ENCODE data around the gene MRPL45. TPM values are rescaled to one million over a fixed set of nuclear protein-coding genes. Genes with fewer than 3 reads are reported as not detected.

Gene MRPL45
- total RNA-seq, 1 donor from 2014 or later: 47.1 TPM

DNA sequence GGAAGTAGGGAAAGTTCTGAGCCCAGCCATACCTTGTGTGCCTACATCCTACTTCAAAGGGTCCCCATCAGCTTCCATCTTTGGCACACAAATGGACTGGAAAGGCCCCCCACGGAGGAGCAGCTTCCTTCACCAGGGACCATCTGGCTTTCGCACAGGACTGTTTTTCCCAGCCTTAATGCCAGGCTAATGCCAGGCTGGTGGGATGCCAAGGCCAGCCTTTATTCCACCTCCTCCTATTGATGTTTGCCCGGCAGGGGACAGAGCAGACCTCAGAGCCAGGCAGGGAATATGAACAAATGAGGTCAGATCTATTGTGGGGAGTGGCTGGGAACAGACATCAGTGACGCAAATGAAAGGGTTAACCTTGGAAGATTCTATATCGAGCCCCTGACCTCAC lies 41.1 kb downstream of the MRPL45 start:
- Mint-ChIP-seq H3K36me3 (no peaks in the 10 kb centered on the region), H3K27ac (no peak overlapping the region), H3K4me3 (no peak overlapping the region)

DNA sequence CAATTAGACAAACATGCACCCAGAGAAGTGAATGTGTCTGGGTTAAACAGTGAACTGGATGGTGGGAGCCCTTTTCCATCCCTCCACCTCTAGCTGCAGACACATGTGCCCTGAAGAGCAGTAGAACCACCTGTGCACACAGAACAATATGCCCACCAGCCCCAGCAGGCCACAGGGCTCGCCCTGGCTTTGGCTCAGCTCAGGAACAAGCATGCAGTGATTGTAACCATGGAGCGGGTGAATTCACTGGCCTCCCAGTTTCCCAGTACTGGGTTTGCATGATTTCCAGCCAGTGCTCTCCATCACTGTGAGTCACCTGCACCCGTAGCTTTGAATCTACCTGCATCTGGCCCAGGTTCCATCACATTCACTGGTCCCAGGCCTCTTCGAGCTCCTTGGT lies 41.6 kb downstream of the MRPL45 start:
- no peak overlapping the region for H3K27ac Mint-ChIP-seq
- H3K9me3 Mint-ChIP-seq: no peaks in the 10 kb centered on the region

More for the DNA sequence above, 41.1 kb downstream of the MRPL45 start:
- Mint-ChIP-seq H3K9me3 (no peaks in the 10 kb centered on the region), H3K4me1 (ENCODE audit: unreplicated experiment) (peaks cover 6% of the 10 kb centered on the region), H3K27me3 (peaks cover 22% of the 10 kb centered on the region)
- TF ChIP-seq, protein P1, sequence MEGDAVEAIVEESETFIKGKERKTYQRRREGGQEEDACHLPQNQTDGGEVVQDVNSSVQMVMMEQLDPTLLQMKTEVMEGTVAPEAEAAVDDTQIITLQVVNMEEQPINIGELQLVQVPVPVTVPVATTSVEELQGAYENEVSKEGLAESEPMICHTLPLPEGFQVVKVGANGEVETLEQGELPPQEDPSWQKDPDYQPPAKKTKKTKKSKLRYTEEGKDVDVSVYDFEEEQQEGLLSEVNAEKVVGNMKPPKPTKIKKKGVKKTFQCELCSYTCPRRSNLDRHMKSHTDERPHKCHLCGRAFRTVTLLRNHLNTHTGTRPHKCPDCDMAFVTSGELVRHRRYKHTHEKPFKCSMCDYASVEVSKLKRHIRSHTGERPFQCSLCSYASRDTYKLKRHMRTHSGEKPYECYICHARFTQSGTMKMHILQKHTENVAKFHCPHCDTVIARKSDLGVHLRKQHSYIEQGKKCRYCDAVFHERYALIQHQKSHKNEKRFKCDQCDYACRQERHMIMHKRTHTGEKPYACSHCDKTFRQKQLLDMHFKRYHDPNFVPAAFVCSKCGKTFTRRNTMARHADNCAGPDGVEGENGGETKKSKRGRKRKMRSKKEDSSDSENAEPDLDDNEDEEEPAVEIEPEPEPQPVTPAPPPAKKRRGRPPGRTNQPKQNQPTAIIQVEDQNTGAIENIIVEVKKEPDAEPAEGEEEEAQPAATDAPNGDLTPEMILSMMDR (conservative IDR thresholded peaks at IDR 0.05): no peak
- no peak for DNase-seq (ENCODE audit: extremely low spot score, unreplicated experiment)

DNA sequence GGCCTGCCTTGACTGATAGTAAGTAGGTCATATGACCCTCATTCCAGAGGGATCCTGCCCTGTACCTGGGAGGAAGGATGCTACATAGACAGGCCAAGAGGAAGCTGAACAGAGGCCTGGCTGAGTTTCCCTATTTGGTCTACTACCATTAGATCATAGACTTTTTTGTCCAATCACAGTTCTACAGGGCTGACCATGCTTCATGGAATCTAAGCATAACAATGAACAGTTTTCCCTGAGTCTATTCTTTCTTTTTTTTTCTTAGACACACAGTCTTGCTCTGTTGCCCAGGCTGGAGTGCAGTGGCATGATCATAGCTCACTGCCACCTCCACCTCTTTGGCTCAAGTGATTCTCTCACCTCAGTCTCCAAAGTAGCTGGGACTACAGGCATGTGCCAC lies 42.9 kb downstream of the MRPL45 start:
- TF ChIP-seq, protein P1 (conservative IDR thresholded peaks at IDR 0.05): no peak
- no peaks in the 10 kb centered on the region for H3K9me3 Mint-ChIP-seq
- no peak overlapping the region for H3K27ac Mint-ChIP-seq
- H3K36me3 Mint-ChIP-seq: no peaks in the 10 kb centered on the region
- H3K4me1 Mint-ChIP-seq (ENCODE audit: unreplicated experiment): peaks cover 6% of the 10 kb centered on the region
- DNase-seq (ENCODE audit: extremely low spot score, unreplicated experiment): no peak
- H3K4me3 Mint-ChIP-seq: no peak overlapping the region
- H3K27me3 Mint-ChIP-seq: peaks cover 16% of the 10 kb centered on the region

More for the DNA sequence above, 41.6 kb downstream of the MRPL45 start:
- peaks cover 6% of the 10 kb centered on the region for H3K4me1 Mint-ChIP-seq (ENCODE audit: unreplicated experiment)
- H3K36me3 Mint-ChIP-seq: no peaks in the 10 kb centered on the region
- H3K27me3 Mint-ChIP-seq: peaks cover 21% of the 10 kb centered on the region
- no peak overlapping the region for H3K4me3 Mint-ChIP-seq
- TF ChIP-seq, protein P1 (conservative IDR thresholded peaks at IDR 0.05): no peak
- DNase-seq (ENCODE audit: extremely low spot score, unreplicated experiment): no peak

DNA sequence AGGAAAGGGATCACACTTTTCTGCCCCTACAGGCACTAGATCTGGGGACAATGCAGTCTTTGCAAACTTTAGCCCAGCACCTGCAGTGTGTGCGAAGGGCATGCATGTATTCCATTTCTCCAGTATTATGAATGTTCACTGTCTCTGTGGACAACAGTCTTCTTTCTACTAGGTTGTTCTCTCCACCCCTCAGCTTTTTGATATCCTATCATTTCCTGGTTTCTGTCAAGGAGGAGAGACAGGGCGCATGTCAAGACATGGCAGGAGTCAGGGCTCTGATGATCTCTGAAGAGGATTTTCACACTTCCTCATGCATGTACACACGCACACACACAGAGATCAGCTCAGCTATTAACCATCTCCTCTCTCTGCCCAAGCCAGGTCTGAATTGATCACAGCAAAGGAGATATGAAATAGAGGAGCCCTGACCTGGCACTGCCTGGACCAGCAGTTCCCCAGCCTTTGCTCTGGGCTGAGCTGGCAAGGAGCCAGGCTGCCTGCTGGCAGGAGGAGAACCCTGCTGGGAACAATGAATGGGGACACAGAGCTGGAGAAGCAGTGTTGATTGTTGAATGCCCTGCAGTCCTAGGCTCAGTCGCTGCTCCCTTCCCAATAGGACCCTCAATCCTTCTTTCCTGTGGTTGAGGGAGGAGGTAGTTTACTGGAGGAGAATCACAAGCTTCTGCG lies 44.2 kb downstream of the MRPL45 start:
- H3K27me3 Mint-ChIP-seq: peaks cover 12% of the 10 kb centered on the region
- peaks cover 6% of the 10 kb centered on the region for H3K4me1 Mint-ChIP-seq (ENCODE audit: unreplicated experiment)
- H3K4me3 Mint-ChIP-seq: no peak overlapping the region
- no peak overlapping the region for H3K27ac Mint-ChIP-seq
- H3K9me3 Mint-ChIP-seq: no peaks in the 10 kb centered on the region
- DNase-seq (ENCODE audit: extremely low spot score, unreplicated experiment): no peak
- TF ChIP-seq, protein P1 (conservative IDR thresholded peaks at IDR 0.05): no peak
- no peaks in the 10 kb centered on the region for H3K36me3 Mint-ChIP-seq

DNA sequence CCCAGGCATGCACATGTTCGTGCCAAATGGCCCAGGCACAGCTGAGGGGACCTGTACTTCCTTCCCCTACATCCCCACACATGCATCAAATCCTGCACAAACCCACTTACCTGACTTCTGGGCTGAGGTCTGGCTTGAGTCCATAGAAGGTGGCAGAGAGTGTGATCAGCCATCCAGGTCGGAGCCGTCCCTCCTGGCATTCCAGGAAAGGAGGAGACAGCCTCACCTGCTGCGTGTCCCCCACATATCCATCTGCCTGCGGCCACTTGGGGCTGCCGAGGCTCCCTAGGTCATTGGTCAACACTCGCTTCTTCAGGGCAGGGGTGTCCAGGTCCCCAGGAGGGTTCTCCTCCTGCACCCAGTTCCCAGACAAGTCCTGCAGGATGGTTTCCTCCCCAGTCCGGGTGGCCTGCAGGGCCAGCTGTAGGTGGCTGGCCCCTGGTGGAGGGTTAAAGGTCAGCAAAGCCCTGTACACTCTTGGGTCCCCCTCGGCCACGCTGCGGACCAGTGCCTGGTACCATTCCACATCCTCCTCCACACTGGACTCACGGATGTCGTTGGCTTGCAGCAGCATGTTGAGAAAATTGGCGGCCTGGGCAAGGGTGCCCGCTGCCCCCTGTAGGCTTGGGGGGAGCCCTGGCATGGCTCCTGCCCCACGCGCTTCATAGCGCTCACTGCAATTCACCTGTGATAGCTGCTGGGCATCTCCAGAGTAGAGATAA lies 46.1 kb downstream of the MRPL45 start:
- Mint-ChIP-seq H3K36me3 (no peaks in the 10 kb centered on the region), H3K4me3 (no peak overlapping the region), H3K9me3 (no peaks in the 10 kb centered on the region), H3K27me3 (peaks cover 12% of the 10 kb centered on the region), H3K27ac (no peak overlapping the region), H3K4me1 (ENCODE audit: unreplicated experiment) (peaks cover 6% of the 10 kb centered on the region)
- DNase-seq (ENCODE audit: extremely low spot score, unreplicated experiment): no peak
- TF ChIP-seq, protein P1 (conservative IDR thresholded peaks at IDR 0.05): no peak

Data from type B pancreatic cell (in vitro differentiated cells).